Stimulated activated memory B cell treated with anti-CD40 and anti-IgM and Interleukin-4, amounts not matched to agents 10 μg/mL and 1 μg/mL and 100 μg/mL, for 72 hours (primary cell): Measurements from ENCODE around the gene GPR149.
A peak's percentile ranks its signal among the peaks of the same experiment; 100 is the strongest.

ENCODE experiments used
- ATAC-seq: fragments of 150-1000 bp; cut with Tn5 transposase; 2 replicates; pipeline ENCODE4 v1.10.0; 2021
- H3K27ac Mint-ChIP-seq: one replicate; pipeline ENCODE4 v1.8.0; 2022; ENCODE audit warnings: mild to moderate bottlenecking, mixed read lengths
- H3K27me3 Mint-ChIP-seq: one replicate; pipeline ENCODE4 v1.8.0; 2022; ENCODE audit warnings: mixed read lengths
- H3K36me3 Mint-ChIP-seq: one replicate; pipeline ENCODE4 v1.8.0; 2022; ENCODE audit warnings: mixed read lengths
- H3K4me1 Mint-ChIP-seq: one replicate; pipeline ENCODE4 v1.8.0; 2022; ENCODE audit warnings: mixed read lengths
- H3K4me3 Mint-ChIP-seq: one replicate; pipeline ENCODE4 v1.8.0; 2022; ENCODE audit warnings: mild to moderate bottlenecking, moderate library complexity, mixed read lengths
- H3K9me3 Mint-ChIP-seq: one replicate; pipeline ENCODE4 v1.8.0; 2022; ENCODE audit warnings: mixed read lengths

Gene GPR149

DNA sequence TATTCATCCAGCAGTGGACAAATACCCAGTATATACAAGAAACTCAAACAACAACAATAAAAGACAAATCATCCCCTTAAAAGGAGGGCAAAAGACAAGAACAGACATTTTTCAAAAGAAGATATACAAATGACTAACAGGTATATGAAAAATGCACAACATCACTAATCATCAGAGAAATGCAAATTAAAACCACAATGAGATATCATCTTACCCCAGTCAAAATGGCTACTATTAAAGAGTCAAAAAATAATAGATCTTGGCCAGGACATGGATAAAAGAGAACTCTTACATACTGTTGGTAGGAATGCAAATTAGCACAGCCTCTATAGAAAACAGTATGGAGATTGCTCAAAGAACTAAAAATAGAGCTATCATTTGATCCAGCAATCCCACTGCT, 122.6 kb downstream of the GPR149 start:
- Mint-ChIP-seq H3K27ac (no peak overlapping the region), H3K36me3 (peaks cover 51% of the 10 kb centered on the region), H3K27me3 (no peaks in the 10 kb centered on the region), H3K4me3 (no peak overlapping the region), H3K9me3 (no peaks in the 10 kb centered on the region), H3K4me1 (peaks cover 12% of the 10 kb centered on the region)
- ATAC-seq: no peak

GRCh38 chr3:154304936-154305335, 125.1 kb downstream of the GPR149 start:
- no peak for ATAC-seq
- H3K27me3 Mint-ChIP-seq: no peaks in the 10 kb centered on the region
- H3K27ac Mint-ChIP-seq: no peak overlapping the region
- no peaks in the 10 kb centered on the region for H3K9me3 Mint-ChIP-seq
- peaks cover 72% of the 10 kb centered on the region for H3K36me3 Mint-ChIP-seq
- H3K4me1 Mint-ChIP-seq: peaks cover 12% of the 10 kb centered on the region
- H3K4me3 Mint-ChIP-seq: no peak overlapping the region

DNA sequence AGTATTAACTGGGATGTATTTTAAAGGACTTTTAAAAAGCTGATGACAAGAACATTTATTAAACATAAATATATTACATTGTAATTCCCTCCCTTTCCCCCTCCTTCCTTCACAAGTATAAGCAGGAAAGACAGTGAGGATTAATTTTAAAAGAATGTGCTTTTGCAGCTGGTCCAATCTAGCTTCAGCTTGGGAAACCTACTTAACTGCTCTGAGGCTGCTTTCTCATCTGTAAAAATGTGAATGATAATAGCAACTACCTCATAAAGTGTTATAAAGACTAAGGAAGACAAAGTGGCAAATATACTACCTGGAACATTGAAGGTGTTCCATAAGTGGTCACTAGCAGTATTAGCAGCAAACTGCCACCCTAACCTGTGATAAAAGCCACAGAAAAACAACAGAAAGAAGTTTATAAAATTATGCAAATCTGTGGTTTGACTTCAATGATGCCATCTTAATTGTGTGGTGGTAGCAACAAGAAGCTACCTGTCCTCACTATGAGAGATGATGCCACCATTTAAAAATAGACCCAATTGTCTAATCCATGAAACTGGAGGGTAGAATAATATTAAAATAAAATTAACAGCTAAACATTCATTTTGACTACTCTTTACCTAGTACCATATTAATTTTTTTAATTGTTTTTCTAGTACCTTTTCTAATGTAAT, 125.7 kb downstream of the GPR149 start:
- Mint-ChIP-seq H3K36me3 (peaks cover 68% of the 10 kb centered on the region), H3K27me3 (no peaks in the 10 kb centered on the region), H3K9me3 (no peaks in the 10 kb centered on the region), H3K4me3 (no peak overlapping the region), H3K4me1 (peaks cover 12% of the 10 kb centered on the region), H3K27ac (no peak overlapping the region)
- no peak for ATAC-seq

DNA sequence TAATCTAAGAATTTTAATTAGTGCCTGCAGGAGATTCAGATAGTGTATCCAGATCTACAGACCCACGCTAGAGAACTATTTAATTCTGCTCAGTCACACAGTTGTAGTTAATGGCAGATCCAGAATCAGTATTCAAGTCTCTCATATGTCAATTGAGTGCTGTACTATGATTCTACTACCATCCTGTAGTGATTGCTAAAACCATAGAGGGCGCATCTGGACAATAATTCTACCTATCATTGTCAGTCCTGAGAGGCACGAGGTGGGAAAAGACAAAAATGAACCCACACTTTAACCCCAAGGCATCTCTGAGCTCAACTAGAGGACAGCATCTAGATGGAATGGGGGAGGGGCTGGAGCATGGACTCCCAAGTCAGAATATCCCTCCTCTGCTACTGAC, 128.4 kb downstream of the GPR149 start:
- H3K36me3 Mint-ChIP-seq: peaks cover 54% of the 10 kb centered on the region
- no peaks in the 10 kb centered on the region for H3K27me3 Mint-ChIP-seq
- H3K9me3 Mint-ChIP-seq: no peaks in the 10 kb centered on the region
- H3K4me3 Mint-ChIP-seq: no peak overlapping the region
- H3K27ac Mint-ChIP-seq: peak overlapping the region; percentile 64
- H3K4me1 Mint-ChIP-seq: no peaks in the 10 kb centered on the region
- ATAC-seq: no peak

GRCh38 chr3:154294016-154294415, 136.0 kb downstream of the GPR149 start:
- Mint-ChIP-seq H3K27ac (no peak overlapping the region), H3K4me3 (no peak overlapping the region), H3K27me3 (no peaks in the 10 kb centered on the region), H3K4me1 (no peaks in the 10 kb centered on the region), H3K36me3 (peaks cover 51% of the 10 kb centered on the region), H3K9me3 (no peaks in the 10 kb centered on the region)
- no peak for ATAC-seq

- peaks cover 64% of the 10 kb centered on the region for H3K36me3 Mint-ChIP-seq
- H3K4me1 Mint-ChIP-seq: peaks cover 4% of the 10 kb centered on the region
- no peaks in the 10 kb centered on the region for H3K9me3 Mint-ChIP-seq
Measured at GRCh38 chr3:154290187-154290586, 139.8 kb downstream of the GPR149 start.

More at GRCh38 chr3:154290187-154290586, 139.8 kb downstream of the GPR149 start:
- Mint-ChIP-seq H3K27me3 (no peaks in the 10 kb centered on the region), H3K4me3 (no peak overlapping the region), H3K27ac (no peak overlapping the region)
- no peak for ATAC-seq
